SK-N-SH (cell line): ENCODE measurements around the gene C1orf226.
"Not testable (repeated sequence)": the region's sequence is repeated elsewhere in the genome, so short reads cannot be mapped to it uniquely, and the experiment has no call there.

Source experiments
- CTCF ChIP-seq: fragments of 200-600 bp; sonication (generic); IDR thresholded peaks from 2 replicates; pipeline ENCODE4 v1.6.1; 2017; ENCODE audit warnings: antibody characterized with exemption, mild to moderate bottlenecking, moderate library complexity
- EP300 ChIP-seq, 2 experiments: IDR thresholded peaks; 2 replicates each; pipeline versions ENCODE4 v1.4.0 to v1.6.1; 2012; ENCODE audit warnings: borderline replicate concordance in 1 of 2, low read depth in 1 of 2, low read length in 1 of 2
- GATA2 ChIP-seq: sonication (generic); formaldehyde crosslinking; IDR thresholded peaks from 2 replicates; pipeline ENCODE4 v1.5.0; 2020; ENCODE audit warnings: mild to moderate bottlenecking, missing genetic modification reagents
- JUND ChIP-seq: IDR thresholded peaks from 2 replicates; pipeline ENCODE4 v1.4.0; 2012
- PBX3 ChIP-seq: IDR thresholded peaks from 2 replicates; pipeline ENCODE4; 2012
- RAD21 ChIP-seq: IDR thresholded peaks from 2 replicates; pipeline ENCODE4 v1.6.1; 2012; ENCODE audit warnings: mild to moderate bottlenecking, low read length
- RFX5 ChIP-seq: IDR thresholded peaks from 2 replicates; pipeline ENCODE4 v1.6.1; 2012; ENCODE audit warnings: mild to moderate bottlenecking, improper control_type of control experiment, low read length
- TAF1 ChIP-seq: IDR thresholded peaks from 2 replicates; pipeline ENCODE4 v1.6.1; 2012; ENCODE audit warnings: low read depth, mild to moderate bottlenecking, low read length, moderate library complexity, borderline replicate concordance
- USF1 ChIP-seq: IDR thresholded peaks from 2 replicates; pipeline ENCODE4 v1.4.0; 2012; ENCODE audit warnings: low read depth, borderline replicate concordance
- USF2 ChIP-seq: fragments of 150-350 bp; IDR thresholded peaks from 2 replicates; pipeline ENCODE4 v1.6.1; 2017; ENCODE audit warnings: antibody characterized with exemption, low read length, low read depth, borderline replicate concordance

- not testable (repeated sequence) for TF ChIP-seq EP300 (IDR thresholded peaks at IDR 0.05; ENCODE audit: borderline replicate concordance in 1 of 2, low read depth in 1 of 2, low read length in 1 of 2); USF2; CTCF; RFX5; USF1; PBX3; RAD21; JUND; GATA2 (CRISPR knock-in tag); TAF1
Observed at GRCh38 chr1:162418584-162418983, 37.1 kb downstream of the C1orf226 start.
